NB4 (cell line): ENCODE measurements around the gene GALK2.

Experiments
- CTCF ChIP-seq: IDR thresholded peaks from one replicate; pipeline ENCODE4 v1.5.1; 2012; ENCODE audit warnings: low read depth, low read length
- POLR2A ChIP-seq: IDR thresholded peaks from 2 replicates; pipeline ENCODE4 v1.6.1; 2011; ENCODE audit warnings: mild to moderate bottlenecking; ENCODE audit not compliant: insufficient read length; ENCODE audit errors: extremely low read depth

- TF ChIP-seq POLR2A, result no peak
- no peak for TF ChIP-seq CTCF
These were observed 169.6 kb downstream of the GALK2 start for GRCh38 chr15:49339656-49340055.
